H1 (cell line): ENCODE results near the gene ISM1. TPM values are rescaled to one million over a fixed set of nuclear protein-coding genes. Genes with fewer than 3 reads are reported as not detected.

Experiments used
- E2F6 ChIP-seq: IDR thresholded peaks from 2 replicates; pipeline ENCODE4 v1.6.1; 2012; ENCODE audit warnings: inconsistent platforms
- NRF1 ChIP-seq: IDR thresholded peaks from 2 replicates; pipeline ENCODE4 v1.6.1; 2011; ENCODE audit warnings: mild to moderate bottlenecking, low read depth, low read length, improper control_type of control experiment
- POLR2AphosphoS5 ChIP-seq: IDR thresholded peaks from 2 replicates; pipeline ENCODE4 v1.6.1; 2011; ENCODE audit warnings: low read depth, low read length
- RBBP5 ChIP-seq: IDR thresholded peaks from 2 replicates; pipeline ENCODE4 v1.7.1; 2012; ENCODE audit warnings: low read depth, mild to moderate bottlenecking, inconsistent platforms, low read length, moderate library complexity, borderline replicate concordance
- SP2 ChIP-seq: IDR thresholded peaks from 2 replicates; pipeline ENCODE4 v1.6.1; 2012; ENCODE audit warnings: mild to moderate bottlenecking, low read length, inconsistent platforms
- SUZ12 ChIP-seq: fragments of 200-600 bp; sonication (generic); IDR thresholded peaks from 2 replicates; pipeline ENCODE4 v1.6.1; 2012; ENCODE audit warnings: mild to moderate bottlenecking, inconsistent platforms, low read length, moderate library complexity, mixed read lengths
- polyA plus RNA-seq, 7 experiments: library from polyadenylated mRNA; depleted of rRNA in 3 of 7; stranded (reverse) in 5 of 7; unstranded in 2 of 7; fragments of >200 nt in 5 of 7; fragments of 200-250 nt in 2 of 7; gene quantifications; 1 replicate in 5 of 7; 2 replicates in 1 of 7; 4 replicates in 1 of 7; pipeline versions ENCODE4 v1.2.1 to v1.2.3, GENCODE V29; 2011 to 2013; ENCODE audit warnings: missing spikeins in 2 of 7, mixed read lengths in 2 of 7
- total RNA-seq: library from RNA; stranded (reverse); fragmentation: NEBNext Ultra II Directional; extraction: Animal tissue kit (Norgen Biotek cat#: 25700); gene quantifications from 2 replicates; pipeline ENCODE4 v1.2.1, GENCODE V29; 2021

ISM1 gene
- total and polyA plus RNA-seq, 2 of the 8 experiments (the other 6 are each of a cell fraction or from before 2014, with no cell fraction given), result 0.62 to 0.97 TPM

GRCh38 chr20:13338097-13338661 lies 117.1 kb downstream of the ISM1 start (continued):
- no peak for TF ChIP-seq POLR2AphosphoS5
- no peak for TF ChIP-seq RBBP5
- no peak for TF ChIP-seq SP2
- TF ChIP-seq E2F6, result no peak
- TF ChIP-seq SUZ12, result no peak
- no peak for TF ChIP-seq NRF1
